ENCODE results near the gene BICC1.

BICC1 gene

GRCh38 chr10:58715061-58715460, 202.4 kb downstream of the BICC1 start:
- DNase-seq, result no peak

DNA sequence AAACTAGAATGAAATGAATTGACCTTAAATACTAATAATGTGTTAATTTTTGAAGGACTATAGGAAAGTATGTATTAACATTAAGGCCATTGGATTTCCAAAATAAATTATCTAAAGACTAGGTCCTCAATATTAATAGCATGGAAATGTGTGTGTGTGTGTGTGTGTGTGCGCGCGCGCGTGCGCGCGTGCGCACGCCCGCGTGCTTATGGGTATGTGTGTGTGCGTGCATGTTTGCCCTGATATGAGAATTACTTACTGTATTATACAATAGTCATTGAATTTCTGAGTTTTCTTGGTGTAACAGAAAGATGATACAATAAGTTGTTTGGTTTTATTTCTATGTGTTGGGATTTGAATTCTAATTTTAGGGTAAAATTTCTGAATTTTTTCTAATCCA, 205.9 kb downstream of the BICC1 start:
- DNase-seq, result no peak

GRCh38 chr10:58721601-58722281, 209.1 kb downstream of the BICC1 start:
- DNase-seq, result no peak

- no peak for DNase-seq
Measured at GRCh38 chr10:58723186-58723585, 210.5 kb downstream of the BICC1 start.

- no peak for DNase-seq
Measured at GRCh38 chr10:58723966-58724365, 211.3 kb downstream of the BICC1 start.

DNA sequence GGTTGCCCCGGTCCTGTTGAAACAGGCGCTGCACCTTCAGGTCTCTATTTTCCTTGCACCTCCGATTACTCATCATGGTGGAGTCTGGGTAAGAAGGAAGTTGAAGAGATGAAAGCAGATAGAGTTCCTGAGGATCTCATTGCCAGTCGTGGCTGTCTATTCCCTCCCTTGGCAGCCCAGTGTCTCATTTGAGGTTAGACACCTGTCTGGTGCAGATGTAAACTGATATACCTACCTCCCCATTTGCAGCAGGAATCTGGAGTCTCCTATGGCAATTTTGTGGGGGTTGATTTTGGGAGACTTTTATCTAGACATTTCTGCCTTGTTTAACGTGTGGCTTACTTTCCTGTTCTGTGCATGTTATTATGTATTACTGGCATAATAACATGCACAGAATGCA, 212.1 kb downstream of the BICC1 start:
- DNase-seq, result no peak

DNA sequence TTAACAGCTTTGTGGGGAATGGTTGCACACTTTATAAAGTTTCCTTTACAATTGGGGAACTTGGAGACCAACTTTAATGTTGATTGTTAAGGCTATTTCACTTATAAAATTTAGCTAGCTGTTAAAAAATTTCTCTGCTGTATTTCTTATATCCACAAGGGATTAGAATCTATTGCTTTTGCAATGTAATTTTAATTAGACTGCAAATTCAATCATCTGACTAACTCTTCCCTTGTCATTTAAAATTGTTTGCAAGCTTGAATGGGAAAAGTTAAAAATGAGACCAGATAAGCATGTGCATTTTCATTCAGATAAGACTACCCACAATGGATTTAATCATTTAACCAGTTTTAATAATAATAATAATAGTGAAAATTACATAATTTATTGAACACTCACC, 213.2 kb downstream of the BICC1 start:
- no peak for DNase-seq

- DNase-seq, result no peak
Measured at GRCh38 chr10:58727633-58728032, 215.0 kb downstream of the BICC1 start.

GRCh38 chr10:58731276-58731675, 218.6 kb downstream of the BICC1 start:
- no peak for DNase-seq

DNA sequence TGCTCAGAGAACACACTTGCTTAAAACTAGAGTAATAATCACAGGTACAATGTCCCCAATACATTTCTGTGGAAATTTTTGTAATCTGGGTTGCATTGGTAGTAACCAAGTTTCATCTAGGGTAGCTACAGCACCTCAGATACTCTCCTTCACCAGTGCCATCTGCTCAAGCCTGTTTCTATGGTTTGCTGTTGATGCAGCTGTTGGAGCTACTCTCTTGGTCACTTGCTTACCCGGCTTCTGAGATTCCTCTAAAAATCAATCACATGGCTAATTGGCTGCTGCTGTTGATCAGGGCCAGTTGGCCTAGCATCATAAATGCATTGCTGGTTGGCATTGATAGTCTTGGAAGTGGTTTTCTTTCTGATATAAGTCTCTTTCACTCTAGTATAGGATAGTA, 220.8 kb downstream of the BICC1 start:
- no peak for DNase-seq

DNA sequence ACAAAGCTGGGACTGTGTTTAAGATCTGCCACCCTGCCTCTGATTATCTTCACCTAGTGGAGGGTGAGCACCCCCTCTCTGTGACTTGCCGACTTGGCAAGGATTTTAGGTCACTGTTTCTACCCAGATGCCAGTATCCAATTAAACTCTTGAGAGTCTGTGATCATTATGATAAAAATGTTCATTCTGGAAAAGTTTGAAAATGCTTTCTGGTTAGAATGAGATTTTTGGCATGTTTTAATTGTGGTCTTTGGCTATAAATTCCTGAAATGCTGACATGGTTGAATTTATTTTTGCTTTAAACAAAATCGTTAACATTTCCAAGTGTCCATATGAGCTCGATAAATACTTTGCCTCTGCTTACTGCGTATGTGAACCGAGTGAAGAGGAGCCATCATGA, 221.4 kb downstream of the BICC1 start:
- DNase-seq, result no peak

GRCh38 chr10:58734664-58735063, 222.0 kb downstream of the BICC1 start:
- DNase-seq, result no peak

DNA sequence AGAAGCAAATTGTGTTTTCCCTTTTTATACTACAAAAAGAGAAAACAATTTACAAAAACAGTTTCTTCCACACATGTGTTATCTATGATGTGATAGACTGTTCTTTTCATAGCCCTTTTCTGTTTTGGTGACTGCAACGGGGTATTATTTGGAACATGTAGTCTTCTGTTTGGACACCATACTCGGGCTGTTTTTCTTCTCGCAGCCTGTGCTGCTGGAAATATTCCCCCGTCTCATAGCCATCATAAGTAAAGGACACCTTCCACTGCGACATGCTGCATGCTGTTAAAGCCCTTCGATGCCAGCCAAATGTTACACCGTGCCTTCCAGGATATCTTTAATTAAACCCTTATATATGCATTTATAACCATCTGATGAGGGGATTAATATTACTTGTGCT, 222.4 kb downstream of the BICC1 start:
- DNase-seq, result no peak

- no peak for DNase-seq
Measured at GRCh38 chr10:58740620-58741369, 228.1 kb downstream of the BICC1 start.

GRCh38 chr10:58741673-58742072, 229.0 kb downstream of the BICC1 start:
- DNase-seq, result no peak

DNA sequence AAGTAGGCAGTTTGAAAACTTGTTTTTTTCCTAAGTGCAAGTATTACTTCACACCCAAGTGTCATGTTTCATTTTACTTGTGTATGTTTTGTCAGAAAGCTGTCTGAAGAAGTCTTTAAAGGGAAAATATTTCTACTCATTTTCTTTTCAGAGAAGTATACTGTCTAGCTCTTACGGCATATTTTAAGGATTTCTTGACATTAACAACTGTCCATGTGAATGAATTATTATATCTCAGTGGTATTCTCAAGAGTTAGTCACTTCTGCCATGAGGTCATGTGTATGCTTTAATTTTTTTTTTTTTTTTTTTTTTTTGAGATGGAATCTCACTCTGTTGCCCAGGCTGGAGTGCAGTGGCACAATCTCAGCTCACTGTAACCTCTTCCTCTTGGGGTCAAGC, 229.5 kb downstream of the BICC1 start:
- DNase-seq, result no peak

GRCh38 chr10:58743466-58744115, 230.9 kb downstream of the BICC1 start:
- no peak for DNase-seq

DNA sequence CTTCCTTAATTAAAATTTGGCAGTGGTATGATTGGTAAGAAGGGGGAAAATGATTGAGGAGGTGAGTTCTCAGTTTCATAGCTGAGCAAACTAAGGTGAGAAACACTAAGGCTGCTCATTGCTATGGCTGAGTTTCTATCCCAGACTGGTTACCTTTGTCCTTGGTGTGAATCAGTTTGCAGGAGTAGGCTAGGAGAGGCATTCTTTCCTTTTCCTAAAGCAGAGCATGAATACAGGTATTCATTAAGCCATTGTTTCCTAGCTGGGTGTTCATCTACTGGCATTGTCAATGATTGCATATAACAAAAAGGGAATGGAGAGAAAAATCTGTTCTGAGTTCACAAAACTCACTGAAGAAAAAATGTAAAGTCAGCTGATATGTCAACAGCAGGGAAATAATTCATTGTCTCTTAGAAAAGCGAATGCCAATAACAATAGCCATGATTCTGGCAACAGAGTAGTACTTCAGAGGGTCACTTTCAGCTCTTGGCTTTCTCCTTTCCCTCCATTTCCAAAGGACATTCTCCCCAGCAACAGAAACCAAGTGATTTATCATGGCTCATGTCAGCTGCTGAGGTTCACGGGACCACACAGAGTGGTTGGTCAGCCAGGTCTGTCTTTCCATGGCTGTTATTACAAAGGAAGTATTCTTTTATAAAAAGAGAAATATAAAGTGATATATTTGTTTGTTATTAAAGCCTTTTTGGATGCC, 234.0 kb downstream of the BICC1 start:
- DNase-seq, result no peak

DNA sequence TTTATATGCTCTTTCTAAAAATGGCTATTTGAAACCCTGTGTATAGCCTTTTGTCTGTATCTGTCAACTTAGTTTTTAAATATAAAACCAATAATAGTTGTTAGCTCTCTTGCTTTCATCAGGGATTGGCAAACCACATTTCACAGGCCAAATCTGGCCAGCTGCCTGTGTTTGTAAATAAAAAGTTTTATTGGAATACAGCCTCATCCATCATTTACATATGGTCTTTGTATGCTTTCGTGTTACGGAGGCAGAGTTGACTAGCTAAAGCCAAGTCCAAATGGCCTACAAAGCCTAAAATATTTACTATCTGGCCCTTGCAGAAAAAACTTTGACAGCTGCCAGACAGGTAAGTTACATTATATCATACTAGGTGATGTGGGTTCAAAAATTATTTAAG, 235.0 kb downstream of the BICC1 start:
- DNase-seq, result no peak

DNA sequence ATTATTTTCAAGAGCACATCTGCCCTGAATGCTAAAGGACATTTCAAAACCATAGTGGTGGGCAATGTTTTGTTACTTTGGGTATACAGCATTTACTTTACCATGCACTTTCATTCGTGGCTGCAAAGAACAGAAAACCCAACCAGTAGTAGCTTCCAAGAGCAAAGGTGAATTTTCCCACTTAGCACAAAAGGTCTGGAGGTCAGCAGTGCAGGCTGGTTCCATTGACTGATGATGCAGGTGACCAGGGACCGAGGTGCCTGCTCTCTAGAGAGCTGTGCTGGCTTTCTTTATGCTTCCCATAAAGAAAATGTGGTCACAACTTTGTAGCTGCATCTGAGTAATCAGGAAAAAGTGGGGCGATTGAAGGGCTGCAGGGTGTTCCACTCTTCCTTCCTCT, 240.0 kb downstream of the BICC1 start:
- no peak for DNase-seq

DNA sequence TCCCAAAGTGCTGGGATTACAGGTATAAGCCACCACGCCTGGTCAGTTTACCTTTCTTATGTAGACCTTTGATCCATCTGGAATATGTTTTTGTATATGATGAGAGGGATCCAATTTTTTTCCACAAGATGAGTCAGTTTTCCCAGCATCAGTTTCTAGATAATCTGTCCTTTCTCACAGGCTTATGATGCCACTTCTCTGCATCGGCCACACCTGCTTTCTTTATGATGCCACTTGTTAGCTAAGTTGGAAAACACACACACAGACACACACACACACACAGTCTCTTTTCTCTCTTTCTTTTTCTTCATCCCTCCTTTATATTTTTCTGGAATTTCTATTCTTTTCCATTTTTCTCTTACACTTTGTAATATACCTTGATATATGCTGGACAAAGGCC, 240.8 kb downstream of the BICC1 start:
- no peak for DNase-seq

GRCh38 chr10:58754469-58755339, 242.0 kb downstream of the BICC1 start:
- no peak for DNase-seq

GRCh38 chr10:58755340-58755610, 242.6 kb downstream of the BICC1 start:
- DNase-seq, result no peak
